Testis (tissue), 3 donors: ENCODE results near the gene CUX1. TPM values are rescaled to one million over a fixed set of nuclear protein-coding genes. Genes with fewer than 3 reads are reported as not detected.
"Not testable (repeated sequence)": the region's sequence is repeated elsewhere in the genome, so short reads cannot be mapped to it uniquely, and the experiment has no call there.

ENCODE experiments used
- DNase-seq: peaks from one replicate; pipeline ENCODE4 v3.0.0-alpha.2; 2019
- H3K27ac ChIP-seq, 2 donors: fragments of 200-600 bp; sonication (generic); one replicate each; pipeline ENCODE4 v1.5.1; 2019
- H3K27me3 ChIP-seq: fragments of 200-600 bp; sonication (generic); one replicate; pipeline ENCODE4 v1.5.1; 2019
- H3K36me3 ChIP-seq: fragments of 200-600 bp; sonication (generic); one replicate; pipeline ENCODE4 v1.5.1; 2017; ENCODE audit warnings: low read depth; ENCODE audit errors: missing control alignments
- H3K4me1 ChIP-seq: fragments of 200-600 bp; sonication (generic); one replicate; pipeline ENCODE4 v1.5.1; 2019
- H3K4me3 ChIP-seq, 2 donors: fragments of 200-600 bp; sonication (generic); one replicate each; pipeline ENCODE4 v1.5.1; 2017 to 2019
- H3K9me3 ChIP-seq: fragments of 200-600 bp; sonication (generic); one replicate; pipeline ENCODE4 v1.5.1; 2017
- CTCF ChIP-seq, 3 experiments: fragments of 450-650 bp in 2 of 3; fragments of 200-600 bp in 1 of 3; sonication (generic) in 1 of 3; IDR thresholded peaks; one replicate each; pipeline ENCODE4 v1.5.1; 2016 to 2019; ENCODE audit warnings: antibody characterized with exemption in 3 of 3, mild to moderate bottlenecking in 2 of 3, moderate library complexity in 1 of 3
- POLR2A ChIP-seq: fragments of 450-650 bp; IDR thresholded peaks from one replicate; pipeline ENCODE4 v1.6.1; 2017; ENCODE audit warnings: antibody characterized with exemption, mild to moderate bottlenecking, moderate library complexity
- WGBS, 2 donors: methylation state at CpG; one replicate each; pipeline ENCODE4 v1.1.5; 2018; 5-methylcytosine and 5-hydroxymethylcytosine counted together
- intact Hi-C: fragments of 100-400 bp; cut with DNase I; formaldehyde crosslinking; loops from one replicate; pipeline ENCODE4 v1.15.1; 2023; ENCODE audit warnings: low total_unique reads
- polyA plus RNA-seq: library from polyadenylated mRNA; stranded (reverse); fragments of 350-450 nt; fragmentation: Illumina TruSeq; extraction: RNeasy Lipid Tissue Mini Kit (QIAGEN cat#74804); gene quantifications from one replicate; pipeline ENCODE4 v1.2.3, GENCODE V29; 2014; ENCODE audit warnings: low read depth, low replicate concordance; ENCODE audit not compliant: insufficient read depth
- total RNA-seq, 2 donors: library from RNA; depleted of rRNA; stranded (reverse); fragments of >200 nt; gene quantifications; one replicate each; pipeline ENCODE4 v1.2.3, GENCODE V29; 2016

CUX1 gene
- total and polyA plus RNA-seq, 3 donors from 2014 or later = 30.8 to 46.3 (median 43.1) TPM

- DNase-seq = peak; percentile 13
- Histone ChIP-seq H3K36me3 (no peaks in the 10 kb centered on the region), H3K4me1 (no peaks in the 10 kb centered on the region), H3K4me3 (peak overlapping the region in 1 of 2 donors; percentile 18), H3K27ac (no peak overlapping the region), H3K9me3 (no peaks in the 10 kb centered on the region), H3K27me3 (no peaks in the 10 kb centered on the region)
- intact Hi-C loops = no loop called here
- TF ChIP-seq POLR2A (no peak), CTCF (IDR thresholded peaks at IDR 0.05) (no peak)
- 69 to 72% methylated on average over 22 to 36 of the region's 37 CpGs for WGBS, 2 donors
Measured at GRCh38 chr7:102320601-102321350, 503.4 kb downstream of the CUX1 start.

DNA sequence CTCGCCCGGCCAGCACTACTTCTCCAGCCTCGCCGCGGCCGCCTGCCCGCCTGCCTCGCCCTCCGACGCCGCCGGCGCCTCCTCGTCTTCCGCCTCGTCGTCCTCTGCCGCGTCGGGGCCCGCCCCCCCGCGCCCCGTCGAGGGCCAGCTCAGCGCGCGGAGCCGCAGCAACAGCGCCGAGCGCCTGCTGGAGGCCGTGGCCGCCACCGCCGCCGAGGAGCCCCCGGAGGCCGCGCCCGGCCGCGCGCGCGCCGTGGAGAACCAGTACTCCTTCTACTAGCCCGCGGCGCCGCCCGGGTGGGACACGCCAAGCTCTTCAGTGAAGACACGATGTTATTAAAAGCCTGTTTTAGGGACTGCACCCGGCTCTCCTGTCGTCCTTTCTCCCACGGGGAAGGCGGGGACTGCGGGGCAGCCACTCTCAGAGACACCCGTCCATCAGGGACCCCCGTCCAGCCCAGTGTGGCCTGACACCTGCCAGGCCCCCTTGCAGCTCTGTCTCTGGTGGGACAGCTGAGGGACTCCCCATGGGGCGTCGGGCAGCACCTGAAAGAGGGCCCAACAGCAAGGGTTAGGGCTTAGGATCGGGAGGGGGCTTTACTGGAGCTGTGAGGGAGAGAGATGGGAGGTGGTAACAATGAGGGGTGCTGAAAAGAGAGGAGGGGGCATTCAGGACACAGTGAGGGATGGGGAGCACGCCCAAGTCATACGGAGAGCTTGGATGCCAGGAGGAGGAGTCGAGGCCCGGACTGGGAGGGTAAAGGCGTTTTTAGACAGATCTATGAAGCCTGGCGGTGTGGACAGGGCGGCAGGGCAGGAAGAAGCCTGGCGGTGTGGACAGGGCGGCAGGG is 504.1 kb downstream of the CUX1 start:
- peak; percentile 16 for DNase-seq
- Histone ChIP-seq H3K4me1 (no peaks in the 10 kb centered on the region), H3K4me3 (peak overlapping the region in 1 of 2 donors; percentile 18), H3K9me3 (no peaks in the 10 kb centered on the region), H3K36me3 (no peaks in the 10 kb centered on the region), H3K27ac (no peak overlapping the region), H3K27me3 (no peaks in the 10 kb centered on the region)
- WGBS, 2 donors = 19 to 28% methylated on average over 40 to 70 of the region's 73 CpGs
- TF ChIP-seq CTCF (IDR thresholded peaks at IDR 0.05) (no peak), POLR2A (no peak)
- intact Hi-C loops = no loop called here

GRCh38 chr7:102322202-102322715 is 504.8 kb downstream of the CUX1 start:
- H3K9me3 ChIP-seq = no peaks in the 10 kb centered on the region
- no peak overlapping the region for H3K27ac ChIP-seq
- peak; percentile 13 for DNase-seq
- no peak for TF ChIP-seq POLR2A
- TF ChIP-seq CTCF (IDR thresholded peaks at IDR 0.05) = no peak
- H3K4me3 ChIP-seq = no peak overlapping the region
- no peaks in the 10 kb centered on the region for H3K36me3 ChIP-seq
- 51 to 68% methylated on average over 8 of the region's 8 CpGs for WGBS, 2 donors
- no peaks in the 10 kb centered on the region for H3K4me1 ChIP-seq
- intact Hi-C loops = no loop called here
- no peaks in the 10 kb centered on the region for H3K27me3 ChIP-seq

GRCh38 chr7:102323914-102324195 is 506.4 kb downstream of the CUX1 start:
- Histone ChIP-seq H3K4me1 (no peaks in the 10 kb centered on the region), H3K4me3 (no peak overlapping the region), H3K36me3 (no peaks in the 10 kb centered on the region), H3K27me3 (no peaks in the 10 kb centered on the region), H3K9me3 (no peaks in the 10 kb centered on the region), H3K27ac (no peak overlapping the region)
- intact Hi-C loops = no loop called here
- 88 to 94% methylated on average over 5 of the region's 5 CpGs for WGBS, 2 donors
- peak; percentile 6 for DNase-seq
- TF ChIP-seq POLR2A (no peak), CTCF (IDR thresholded peaks at IDR 0.05) (no peak)

DNA sequence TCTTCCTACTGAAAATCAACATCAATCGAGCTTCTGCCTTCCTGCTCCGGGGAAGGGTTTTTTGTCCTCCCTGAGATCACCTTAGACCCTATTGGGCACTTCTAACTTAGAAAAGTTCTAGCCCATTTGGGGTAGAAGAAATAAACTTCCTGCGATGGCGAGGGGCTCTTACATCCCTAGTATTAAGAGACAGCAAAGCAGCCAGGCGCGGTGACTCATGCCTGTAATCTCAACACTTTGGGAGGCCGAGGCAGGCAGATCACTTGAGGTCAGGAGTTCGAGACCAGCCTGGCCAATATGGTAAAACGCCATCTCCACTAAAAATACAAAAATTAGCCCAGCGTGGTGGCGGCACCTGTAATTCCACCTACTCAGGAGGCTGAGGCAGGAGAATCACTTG is 507.7 kb downstream of the CUX1 start:
- H3K27ac ChIP-seq, H3K27me3 ChIP-seq, intact Hi-C loops, H3K4me3 ChIP-seq, H3K36me3 ChIP-seq, H3K4me1 ChIP-seq, H3K9me3 ChIP-seq: not testable (repeated sequence)
- DNase-seq = peak; percentile 12
- WGBS, 2 donors = 86 to 95% methylated on average over 11 of the region's 11 CpGs
